Activated naive CD8-positive, alpha-beta T cell (primary cell): ENCODE data around the gene CIP2A.

Experiments
- H3K27ac Mint-ChIP-seq: one replicate; pipeline ENCODE4 v1.8.0; 2021; ENCODE audit warnings: mixed read lengths
- H3K27me3 Mint-ChIP-seq: one replicate; pipeline ENCODE4 v1.8.0; 2021; ENCODE audit warnings: mixed read lengths
- H3K36me3 Mint-ChIP-seq: one replicate; pipeline ENCODE4 v1.8.0; 2021; ENCODE audit warnings: mixed read lengths
- H3K4me1 Mint-ChIP-seq: one replicate; pipeline ENCODE4 v1.8.0; 2021; ENCODE audit warnings: low read depth, mixed read lengths
- H3K4me3 Mint-ChIP-seq: one replicate; pipeline ENCODE4 v1.8.0; 2021; ENCODE audit warnings: mild to moderate bottlenecking, mixed read lengths
- H3K9me3 Mint-ChIP-seq: one replicate; pipeline ENCODE4 v1.8.0; 2021; ENCODE audit warnings: low read depth, mixed read lengths

CIP2A gene

GRCh38 chr3:108590460-108590859 is 1.2 kb upstream of the CIP2A start:
- Mint-ChIP-seq H3K36me3 (no peaks in the 10 kb centered on the region), H3K27ac (peak overlapping the region; percentile 97), H3K9me3 (no peaks in the 10 kb centered on the region), H3K27me3 (no peaks in the 10 kb centered on the region), H3K4me3 (peak overlapping the region; percentile 99), H3K4me1 (peaks cover 36% of the 10 kb centered on the region)

GRCh38 chr3:108589998-108590323 is 723 bp upstream of the CIP2A start:
- Mint-ChIP-seq H3K36me3 (no peaks in the 10 kb centered on the region), H3K27ac (peak overlapping the region; percentile 97), H3K4me1 (peaks cover 36% of the 10 kb centered on the region), H3K9me3 (no peaks in the 10 kb centered on the region), H3K27me3 (no peaks in the 10 kb centered on the region), H3K4me3 (peak overlapping the region; percentile 99)

- H3K9me3 Mint-ChIP-seq, result no peaks in the 10 kb centered on the region
- H3K36me3 Mint-ChIP-seq, result no peaks in the 10 kb centered on the region
- H3K27ac Mint-ChIP-seq, result peak overlapping the region; percentile 97
- H3K27me3 Mint-ChIP-seq, result no peaks in the 10 kb centered on the region
- peak overlapping the region; percentile 99 for H3K4me3 Mint-ChIP-seq
- peaks cover 36% of the 10 kb centered on the region for H3K4me1 Mint-ChIP-seq
Observed at GRCh38 chr3:108588601-108589000, 637 bp downstream of the CIP2A start.

- Mint-ChIP-seq H3K27me3 (no peaks in the 10 kb centered on the region), H3K9me3 (no peaks in the 10 kb centered on the region), H3K27ac (no peak overlapping the region), H3K4me3 (no peak overlapping the region), H3K4me1 (no peaks in the 10 kb centered on the region), H3K36me3 (peaks cover 5% of the 10 kb centered on the region)
Observed at GRCh38 chr3:108578064-108578463, 11.2 kb downstream of the CIP2A start.

GRCh38 chr3:108569336-108569735 is 19.9 kb downstream of the CIP2A start:
- no peaks in the 10 kb centered on the region for H3K9me3 Mint-ChIP-seq
- H3K36me3 Mint-ChIP-seq, result peaks cover 17% of the 10 kb centered on the region
- H3K4me3 Mint-ChIP-seq, result no peak overlapping the region
- no peaks in the 10 kb centered on the region for H3K27me3 Mint-ChIP-seq
- H3K27ac Mint-ChIP-seq, result no peak overlapping the region
- H3K4me1 Mint-ChIP-seq, result no peaks in the 10 kb centered on the region

- Mint-ChIP-seq H3K4me1 (no peaks in the 10 kb centered on the region), H3K27ac (no peak overlapping the region), H3K27me3 (no peaks in the 10 kb centered on the region), H3K36me3 (peaks cover 8% of the 10 kb centered on the region), H3K9me3 (no peaks in the 10 kb centered on the region), H3K4me3 (no peak overlapping the region)
Observed at GRCh38 chr3:108566599-108566998, 22.6 kb downstream of the CIP2A start.

- Mint-ChIP-seq H3K27ac (no peak overlapping the region), H3K27me3 (no peaks in the 10 kb centered on the region), H3K36me3 (peaks cover 13% of the 10 kb centered on the region), H3K4me3 (no peak overlapping the region), H3K4me1 (no peaks in the 10 kb centered on the region), H3K9me3 (no peaks in the 10 kb centered on the region)
Observed at GRCh38 chr3:108565506-108565905, 23.7 kb downstream of the CIP2A start.

- Mint-ChIP-seq H3K36me3 (peaks cover 13% of the 10 kb centered on the region), H3K4me3 (no peak overlapping the region), H3K9me3 (no peaks in the 10 kb centered on the region), H3K27me3 (no peaks in the 10 kb centered on the region), H3K27ac (no peak overlapping the region), H3K4me1 (no peaks in the 10 kb centered on the region)
Observed at GRCh38 chr3:108564564-108564963, 24.7 kb downstream of the CIP2A start.

- H3K4me3 Mint-ChIP-seq, result no peak overlapping the region
- no peaks in the 10 kb centered on the region for H3K9me3 Mint-ChIP-seq
- no peaks in the 10 kb centered on the region for H3K4me1 Mint-ChIP-seq
- H3K27ac Mint-ChIP-seq, result no peak overlapping the region
- peaks cover 22% of the 10 kb centered on the region for H3K36me3 Mint-ChIP-seq
- no peaks in the 10 kb centered on the region for H3K27me3 Mint-ChIP-seq
Observed at GRCh38 chr3:108562565-108562964, 26.7 kb downstream of the CIP2A start.

- peaks cover 23% of the 10 kb centered on the region for H3K36me3 Mint-ChIP-seq
- no peaks in the 10 kb centered on the region for H3K27me3 Mint-ChIP-seq
- H3K9me3 Mint-ChIP-seq, result no peaks in the 10 kb centered on the region
- no peaks in the 10 kb centered on the region for H3K4me1 Mint-ChIP-seq
- no peak overlapping the region for H3K4me3 Mint-ChIP-seq
- no peak overlapping the region for H3K27ac Mint-ChIP-seq
Observed at GRCh38 chr3:108555966-108556581, 33.2 kb downstream of the CIP2A start.

- Mint-ChIP-seq H3K4me1 (no peaks in the 10 kb centered on the region), H3K4me3 (no peak overlapping the region), H3K27me3 (no peaks in the 10 kb centered on the region), H3K9me3 (no peaks in the 10 kb centered on the region), H3K27ac (no peak overlapping the region), H3K36me3 (peaks cover 21% of the 10 kb centered on the region)
Observed at GRCh38 chr3:108554913-108555571, 34.2 kb downstream of the CIP2A start.

- no peak overlapping the region for H3K4me3 Mint-ChIP-seq
- no peaks in the 10 kb centered on the region for H3K4me1 Mint-ChIP-seq
- H3K36me3 Mint-ChIP-seq, result peaks cover 19% of the 10 kb centered on the region
- H3K9me3 Mint-ChIP-seq, result no peaks in the 10 kb centered on the region
- H3K27me3 Mint-ChIP-seq, result no peaks in the 10 kb centered on the region
- no peak overlapping the region for H3K27ac Mint-ChIP-seq
Observed at GRCh38 chr3:108554229-108554628, 35.0 kb downstream of the CIP2A start.

GRCh38 chr3:108552267-108553159 is 36.7 kb downstream of the CIP2A start:
- peaks cover 14% of the 10 kb centered on the region for H3K36me3 Mint-ChIP-seq
- no peaks in the 10 kb centered on the region for H3K9me3 Mint-ChIP-seq
- H3K4me3 Mint-ChIP-seq, result no peak overlapping the region
- H3K4me1 Mint-ChIP-seq, result no peaks in the 10 kb centered on the region
- no peaks in the 10 kb centered on the region for H3K27me3 Mint-ChIP-seq
- no peak overlapping the region for H3K27ac Mint-ChIP-seq

GRCh38 chr3:108548886-108549285 is 40.4 kb downstream of the CIP2A start:
- no peak overlapping the region for H3K27ac Mint-ChIP-seq
- H3K36me3 Mint-ChIP-seq, result peaks cover 16% of the 10 kb centered on the region
- H3K4me3 Mint-ChIP-seq, result no peak overlapping the region

GRCh38 chr3:108548304-108548703 is 40.9 kb downstream of the CIP2A start:
- Mint-ChIP-seq H3K9me3 (no peaks in the 10 kb centered on the region), H3K27ac (no peak overlapping the region), H3K4me3 (no peak overlapping the region), H3K36me3 (peaks cover 21% of the 10 kb centered on the region), H3K4me1 (peaks cover 10% of the 10 kb centered on the region), H3K27me3 (no peaks in the 10 kb centered on the region)

More at GRCh38 chr3:108548886-108549285, 40.4 kb downstream of the CIP2A start:
- H3K9me3 Mint-ChIP-seq, result no peaks in the 10 kb centered on the region
- H3K4me1 Mint-ChIP-seq, result peaks cover 10% of the 10 kb centered on the region
- no peaks in the 10 kb centered on the region for H3K27me3 Mint-ChIP-seq
